SK-N-SH (cell line): ENCODE measurements around the gene SHB. TPM values are rescaled to one million over a fixed set of nuclear protein-coding genes. Genes with fewer than 3 reads are reported as not detected.
A peak's percentile ranks its signal among the peaks of the same experiment; 100 is the strongest.

Experiments
- CTCF ChIA-PET: fragments of 300-600, 350-600 bp; formaldehyde crosslinking; extraction: SDS; loops from one replicate; lab custom pipeline; 2021; lab: Yijun Ruan, JAX
- POLR2A ChIA-PET: fragments of 350-600 bp; sonication (Branson Sonifier 250); formaldehyde crosslinking; extraction: SDS; loops from one replicate; lab custom pipeline; 2020; ENCODE audit warnings: antibody characterized with exemption, inconsistent platforms; lab: Yijun Ruan, JAX
- DNase-seq: peaks from one replicate; pipeline ENCODE4 v3.0.0; 2012
- H2AFZ ChIP-seq: fragments of 200-600 bp; sonication (generic); 2 replicates; pipeline ENCODE4 v1.8.1; 2016; ENCODE audit warnings: antibody characterized with exemption, mild to moderate bottlenecking, low read depth
- H3F3A ChIP-seq: fragments of 200-600 bp; sonication (generic); replicated peaks from 2 replicates; pipeline ENCODE3; 2016; ENCODE audit warnings: antibody characterized with exemption, mild to moderate bottlenecking; ENCODE audit not compliant: insufficient read depth
- H3K27ac ChIP-seq, 2 experiments: fragments of 200-500 bp in 1 of 2; fragments of 200-600 bp in 1 of 2; sonication (Bioruptor generic) in 1 of 2; sonication (generic), shearing (Covaris generic) in 1 of 2; 2 replicates each; pipeline versions ENCODE4 v1.5.1 to v1.6.1; 2014 to 2016; ENCODE audit warnings: low read depth in 2 of 2, inconsistent platforms in 1 of 2, low read length in 1 of 2, mild to moderate bottlenecking in 1 of 2, mixed read lengths in 1 of 2
- H3K27me3 ChIP-seq: fragments of 200-600 bp; sonication (generic), shearing (Covaris generic); 2 replicates; pipeline ENCODE4 v1.6.1; 2016; ENCODE audit warnings: mixed run types; ENCODE audit not compliant: insufficient read depth
- H3K36me3 ChIP-seq, 2 experiments: fragments of 200-500 bp in 1 of 2; fragments of 200-600 bp in 1 of 2; sonication (Bioruptor generic) in 1 of 2; sonication (generic) in 1 of 2; replicated peaks in 1 of 2; 2 replicates each; pipeline versions ENCODE3 to v1.5.1; 2014 to 2016; ENCODE audit warnings: low read length in 1 of 2, mild to moderate bottlenecking in 1 of 2; ENCODE audit not compliant: insufficient read depth in 2 of 2, control insufficient read depth in 1 of 2
- H3K4me1 ChIP-seq, 2 experiments: fragments of 200-500 bp in 1 of 2; fragments of 200-600 bp in 1 of 2; sonication (Bioruptor generic) in 1 of 2; sonication (generic), shearing (Covaris generic) in 1 of 2; 2 replicates each; pipeline versions ENCODE4 v1.5.1 to v1.6.1; 2014 to 2016; ENCODE audit warnings: low read depth in 1 of 2, low read length in 1 of 2, mixed run types in 1 of 2; ENCODE audit not compliant: insufficient read depth in 2 of 2, control insufficient read depth in 1 of 2
- H3K4me2 ChIP-seq: fragments of 200-600 bp; sonication (generic), shearing (Covaris generic); 2 replicates; pipeline ENCODE4 v1.6.1; 2017; ENCODE audit warnings: mixed run types
- H3K4me3 ChIP-seq, 2 experiments: fragments of 200-500 bp in 1 of 2; fragments of 200-600 bp in 1 of 2; sonication (Bioruptor generic) in 1 of 2; sonication (generic), shearing (Covaris generic) in 1 of 2; 2 replicates each; pipeline versions ENCODE4 v1.5.1 to v1.8.1; 2014 to 2016; ENCODE audit warnings: low read depth in 2 of 2, inconsistent platforms in 1 of 2, low read length in 1 of 2, mild to moderate bottlenecking in 1 of 2, mixed read lengths in 1 of 2, moderate library complexity in 1 of 2
- H3K79me2 ChIP-seq: fragments of 200-600 bp; sonication (generic); 2 replicates; pipeline ENCODE4 v1.8.1; 2017; ENCODE audit warnings: mild to moderate bottlenecking; ENCODE audit not compliant: insufficient read depth
- H3K9ac ChIP-seq: fragments of 200-600 bp; sonication (generic); 2 replicates; pipeline ENCODE4 v1.6.1; 2017; ENCODE audit warnings: mixed run types
- H3K9me2 ChIP-seq: fragments of 200-600 bp; sonication (generic); 2 replicates; pipeline ENCODE4 v1.6.1; 2017; ENCODE audit warnings: mixed run types
- H3K9me3 ChIP-seq: fragments of 200-600 bp; sonication (generic); 2 replicates; pipeline ENCODE4 v1.6.1; 2017; ENCODE audit warnings: mixed run types, mild to moderate bottlenecking, moderate library complexity
- H4K20me1 ChIP-seq: fragments of 200-600 bp; sonication (generic); 2 replicates; pipeline ENCODE4 v1.6.1; 2017; ENCODE audit warnings: mild to moderate bottlenecking, mixed run types; ENCODE audit not compliant: insufficient read depth
- CHD2 ChIP-seq: fragments of 150-350 bp; IDR thresholded peaks from 2 replicates; pipeline ENCODE4 v1.6.1; 2018; ENCODE audit warnings: low read length; ENCODE audit not compliant: partially characterized antibody
- ELF1 ChIP-seq: IDR thresholded peaks from 2 replicates; pipeline ENCODE4 v1.4.0; 2012
- EP300 ChIP-seq, 2 experiments: IDR thresholded peaks; 2 replicates each; pipeline versions ENCODE4 v1.4.0 to v1.6.1; 2012; ENCODE audit warnings: borderline replicate concordance in 1 of 2, low read depth in 1 of 2, low read length in 1 of 2
- EZH2phosphoT487 ChIP-seq: fragments of 200-600 bp; sonication (generic); IDR thresholded peaks from 2 replicates; pipeline ENCODE4 v1.6.1; 2017; ENCODE audit warnings: low read depth, mixed run types, mild to moderate bottlenecking, antibody characterized with exemption, moderate library complexity, borderline replicate concordance
- FOSL2 ChIP-seq: IDR thresholded peaks from 2 replicates; pipeline ENCODE4 v1.4.0; 2012; ENCODE audit warnings: low read depth, mild to moderate bottlenecking, moderate library complexity, borderline replicate concordance
- FOXJ3 ChIP-seq: sonication (generic); formaldehyde crosslinking; IDR thresholded peaks from 2 replicates; pipeline ENCODE4 v1.5.1; 2020; ENCODE audit warnings: mild to moderate bottlenecking, missing genetic modification reagents
- FOXM1 ChIP-seq: IDR thresholded peaks from 2 replicates; pipeline ENCODE4 v1.4.0; 2012; ENCODE audit warnings: low read depth, mild to moderate bottlenecking
- GATA2 ChIP-seq: sonication (generic); formaldehyde crosslinking; IDR thresholded peaks from 2 replicates; pipeline ENCODE4 v1.5.0; 2020; ENCODE audit warnings: mild to moderate bottlenecking, missing genetic modification reagents
- JUND ChIP-seq: IDR thresholded peaks from 2 replicates; pipeline ENCODE4 v1.4.0; 2012
- NRF1 ChIP-seq: IDR thresholded peaks from 2 replicates; pipeline ENCODE4 v1.6.1; 2012; ENCODE audit warnings: low read depth, mild to moderate bottlenecking, low read length
- POLR2AphosphoS5 ChIP-seq: IDR thresholded peaks from 2 replicates; pipeline ENCODE4 v1.6.1; 2012; ENCODE audit warnings: low read depth, low read length
- RFX5 ChIP-seq: IDR thresholded peaks from 2 replicates; pipeline ENCODE4 v1.6.1; 2012; ENCODE audit warnings: mild to moderate bottlenecking, improper control_type of control experiment, low read length
- SIN3A ChIP-seq: IDR thresholded peaks from 2 replicates; pipeline ENCODE4 v1.6.1; 2012; ENCODE audit warnings: low read depth, mild to moderate bottlenecking, low read length, moderate library complexity, borderline replicate concordance
- SMC3 ChIP-seq: IDR thresholded peaks from 2 replicates; pipeline ENCODE4 v1.6.1; 2012; ENCODE audit warnings: low read depth, low read length, improper control_type of control experiment
- TCF12 ChIP-seq: IDR thresholded peaks from 2 replicates; pipeline ENCODE4 v1.4.0; 2012
- TEAD4 ChIP-seq: IDR thresholded peaks from 2 replicates; pipeline ENCODE4 v1.4.0; 2012; ENCODE audit warnings: mild to moderate bottlenecking, borderline replicate concordance; ENCODE audit not compliant: insufficient read depth
- YY1 ChIP-seq: IDR thresholded peaks from 2 replicates; pipeline ENCODE4 v1.4.0; 2012; ENCODE audit warnings: low read depth, mild to moderate bottlenecking
- WGBS: methylation state at CpG from one replicate; pipeline ENCODE4 v1.1.6; 2017; ENCODE audit warnings: low lambda C conversion rate; 5-methylcytosine and 5-hydroxymethylcytosine counted together
- polyA plus RNA-seq, 3 experiments: library from polyadenylated mRNA; depleted of rRNA; stranded (reverse); fragments of >200 nt; gene quantifications; 2 replicates each; pipeline ENCODE4 v1.2.3, GENCODE V29; 2012
- TF ChIP-seq, protein P1 (sequence below): fragments of 150-350 bp; IDR thresholded peaks from 2 replicates; pipeline ENCODE4 v1.6.1; 2017; ENCODE audit warnings: antibody characterized with exemption, low read length, low read depth, borderline replicate concordance
- TF ChIP-seq, protein P2 (sequence below): fragments of 150-350 bp; IDR thresholded peaks from 2 replicates; pipeline ENCODE4 v1.6.1; 2016; ENCODE audit warnings: mild to moderate bottlenecking, low read depth, low read length
- TF ChIP-seq, protein P3 (sequence below): IDR thresholded peaks from 2 replicates; pipeline ENCODE4 v1.4.0; 2012; ENCODE audit warnings: low read depth, borderline replicate concordance

The SHB gene
- polyA plus RNA-seq, 1 of the 3 experiments (the other 2 are of a cell fraction): 26.0 TPM

DNA sequence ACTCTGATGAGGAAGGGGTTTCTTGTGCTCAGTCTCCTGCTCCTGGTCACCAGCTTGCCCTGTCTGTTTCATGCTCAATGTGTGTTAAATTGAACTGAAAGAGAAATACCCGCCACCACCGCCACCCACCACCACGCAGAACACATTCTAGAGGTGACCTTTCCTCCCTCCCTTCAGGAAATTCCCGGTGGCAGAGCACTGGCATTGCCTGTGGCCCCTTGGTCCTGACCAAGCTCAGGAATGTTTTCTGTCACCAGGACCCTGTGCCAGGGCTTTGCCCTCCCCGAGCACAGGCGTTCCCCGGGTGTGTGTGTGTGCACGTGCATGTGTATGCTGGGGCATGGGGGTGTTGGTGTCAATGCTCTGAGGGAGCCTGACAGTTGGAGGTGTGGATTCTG is 154.9 kb downstream of the SHB start:
- Histone ChIP-seq H3K27me3 (no peaks in the 10 kb centered on the region), H3K79me2 (no peaks in the 10 kb centered on the region), H3K9ac (no peak overlapping the region), H3K9me3 (no peaks in the 10 kb centered on the region), H3K4me1 (peaks cover 5 to 7% of the 10 kb centered on the region in 2 experiments; a peak in 1 of 4 replicates), H3K4me2 (no peak overlapping the region), H3K36me3 (peaks cover 11 to 30% of the 10 kb centered on the region in 2 experiments), H4K20me1 (no peaks in the 10 kb centered on the region), H3K4me3 (no peak overlapping the region), H3K27ac (peak overlapping the region; percentile 30 to 48; a peak in 3 of 4 replicates), H3F3A (peaks cover 16% of the 10 kb centered on the region), H2AFZ (no peak overlapping the region), H3K9me2 (no peaks in the 10 kb centered on the region)
- DNase-seq: no peak
- TF ChIP-seq FOXJ3 (CRISPR knock-in tag) (no peak), GATA2 (CRISPR knock-in tag) (no peak), ELF1 (no peak), EP300 (IDR thresholded peaks at IDR 0.05; ENCODE audit: borderline replicate concordance in 1 of 2, low read depth in 1 of 2, low read length in 1 of 2) (no peak), SMC3 (no peak), FOSL2 (no peak), EZH2phosphoT487 (no peak), POLR2AphosphoS5 (no peak), SIN3A (no peak), NRF1 (no peak), TEAD4 (no peak), TCF12 (no peak), CHD2 (no peak), YY1 (no peak), JUND (no peak), RFX5 (no peak), FOXM1 (no peak)
- TF ChIP-seq, protein P1, sequence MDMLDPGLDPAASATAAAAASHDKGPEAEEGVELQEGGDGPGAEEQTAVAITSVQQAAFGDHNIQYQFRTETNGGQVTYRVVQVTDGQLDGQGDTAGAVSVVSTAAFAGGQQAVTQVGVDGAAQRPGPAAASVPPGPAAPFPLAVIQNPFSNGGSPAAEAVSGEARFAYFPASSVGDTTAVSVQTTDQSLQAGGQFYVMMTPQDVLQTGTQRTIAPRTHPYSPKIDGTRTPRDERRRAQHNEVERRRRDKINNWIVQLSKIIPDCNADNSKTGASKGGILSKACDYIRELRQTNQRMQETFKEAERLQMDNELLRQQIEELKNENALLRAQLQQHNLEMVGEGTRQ: no peak
- TF ChIP-seq, protein P2, sequence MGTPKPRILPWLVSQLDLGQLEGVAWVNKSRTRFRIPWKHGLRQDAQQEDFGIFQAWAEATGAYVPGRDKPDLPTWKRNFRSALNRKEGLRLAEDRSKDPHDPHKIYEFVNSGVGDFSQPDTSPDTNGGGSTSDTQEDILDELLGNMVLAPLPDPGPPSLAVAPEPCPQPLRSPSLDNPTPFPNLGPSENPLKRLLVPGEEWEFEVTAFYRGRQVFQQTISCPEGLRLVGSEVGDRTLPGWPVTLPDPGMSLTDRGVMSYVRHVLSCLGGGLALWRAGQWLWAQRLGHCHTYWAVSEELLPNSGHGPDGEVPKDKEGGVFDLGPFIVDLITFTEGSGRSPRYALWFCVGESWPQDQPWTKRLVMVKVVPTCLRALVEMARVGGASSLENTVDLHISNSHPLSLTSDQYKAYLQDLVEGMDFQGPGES: no peak
- TF ChIP-seq, protein P3, sequence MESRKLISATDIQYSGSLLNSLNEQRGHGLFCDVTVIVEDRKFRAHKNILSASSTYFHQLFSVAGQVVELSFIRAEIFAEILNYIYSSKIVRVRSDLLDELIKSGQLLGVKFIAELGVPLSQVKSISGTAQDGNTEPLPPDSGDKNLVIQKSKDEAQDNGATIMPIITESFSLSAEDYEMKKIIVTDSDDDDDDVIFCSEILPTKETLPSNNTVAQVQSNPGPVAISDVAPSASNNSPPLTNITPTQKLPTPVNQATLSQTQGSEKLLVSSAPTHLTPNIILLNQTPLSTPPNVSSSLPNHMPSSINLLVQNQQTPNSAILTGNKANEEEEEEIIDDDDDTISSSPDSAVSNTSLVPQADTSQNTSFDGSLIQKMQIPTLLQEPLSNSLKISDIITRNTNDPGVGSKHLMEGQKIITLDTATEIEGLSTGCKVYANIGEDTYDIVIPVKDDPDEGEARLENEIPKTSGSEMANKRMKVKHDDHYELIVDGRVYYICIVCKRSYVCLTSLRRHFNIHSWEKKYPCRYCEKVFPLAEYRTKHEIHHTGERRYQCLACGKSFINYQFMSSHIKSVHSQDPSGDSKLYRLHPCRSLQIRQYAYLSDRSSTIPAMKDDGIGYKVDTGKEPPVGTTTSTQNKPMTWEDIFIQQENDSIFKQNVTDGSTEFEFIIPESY: no peak
- WGBS: 88% methylated on average over 6 of the region's 8 CpGs
- CTCF ChIA-PET: interaction anchor here (0.5 to 6.7 kb wide), 106 partner anchors 8 to 729 kb away, joined by 3 to 124 read pairs (median 5); partner anchors contain the start of genes SHB, SLC25A51 and TOMM5
- POLR2A ChIA-PET: interaction anchor here (1.0 to 1.3 kb wide), 2 partner anchors 154 to 459 kb away, joined by 3 to 4 read pairs; partner anchors contain the start of gene SHB
